ENCODE measurements around the gene F2. TPM values are rescaled to one million over a fixed set of nuclear protein-coding genes. Genes with fewer than 3 reads are reported as not detected.

F2 gene
- total RNA-seq, 1 experiment from 2014 or later = not detected

DNA sequence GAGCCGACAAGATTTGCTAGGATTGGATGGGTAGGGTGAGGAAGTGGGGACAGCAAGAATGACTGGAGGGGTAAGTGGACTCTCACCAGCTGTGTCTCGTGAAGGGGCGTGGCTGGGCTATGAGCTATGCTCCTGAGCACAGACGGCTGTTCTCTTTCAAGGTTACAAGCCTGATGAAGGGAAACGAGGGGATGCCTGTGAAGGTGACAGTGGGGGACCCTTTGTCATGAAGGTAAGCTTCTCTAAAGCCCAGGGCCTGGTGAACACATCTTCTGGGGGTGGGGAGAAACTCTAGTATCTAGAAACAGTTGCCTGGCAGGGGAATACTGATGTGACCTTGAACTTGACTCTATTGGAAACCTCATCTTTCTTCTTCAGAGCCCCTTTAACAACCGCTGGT lies 19.9 kb downstream of the F2 start:
- H3F3A ChIP-seq (ENCODE audit: low read length, unreplicated experiment) = no peaks in the 10 kb centered on the region
- ChIA-PET POLR2A (ENCODE audit: unreplicated experiment) (interaction anchor here (0.6 kb wide), 1 partner anchor 26 kb away, joined by 4 read pairs; no protein-coding TSS in a partner anchor), CTCF (no interaction called here)
- no peak for TF ChIP-seq EZH2phosphoT487 (IDR thresholded peaks at IDR 0.05; ENCODE audit: borderline replicate concordance, low read length)
- no peaks in the 10 kb centered on the region for H3K79me2 ChIP-seq (ENCODE audit: low read length)
- H3K4me1 ChIP-seq (ENCODE audit: insufficient read depth, low read length) = no peaks in the 10 kb centered on the region; the same call in none of the 2 replicates
- intact Hi-C loops (cut with micrococcal nuclease) = loop anchor here (5.0 kb wide), 1 partner anchor 37 kb away; the partner anchor contains the start of genes ARHGAP1 and ZNF408
- no peak for DNase-seq
- no peaks in the 10 kb centered on the region for H3K9me2 ChIP-seq (replicated peaks; ENCODE audit: low read length)
- no peak overlapping the region for H3K27ac ChIP-seq (ENCODE audit: low read length)
- no peaks in the 10 kb centered on the region for H3K27me3 ChIP-seq (ENCODE audit: low read length)
- H3K9me3 ChIP-seq (ENCODE audit: low read length) = no peaks in the 10 kb centered on the region
- H3K4me3 ChIP-seq (ENCODE audit: low read length) = no peak overlapping the region
- peaks cover 20% of the 10 kb centered on the region for H3K36me3 ChIP-seq (ENCODE audit: low read depth, low read length)
- ATAC-seq = no peak
- BruUV-seq (replicated peaks) = no TSS peak
- no peak overlapping the region for H3K9ac ChIP-seq (ENCODE audit: low read length)
- H3K4me2 ChIP-seq (ENCODE audit: low read length) = no peak overlapping the region
- H2AFZ ChIP-seq (ENCODE audit: low read length) = no peak overlapping the region
- no peaks in the 10 kb centered on the region for H4K20me1 ChIP-seq (ENCODE audit: low read length)

DNA sequence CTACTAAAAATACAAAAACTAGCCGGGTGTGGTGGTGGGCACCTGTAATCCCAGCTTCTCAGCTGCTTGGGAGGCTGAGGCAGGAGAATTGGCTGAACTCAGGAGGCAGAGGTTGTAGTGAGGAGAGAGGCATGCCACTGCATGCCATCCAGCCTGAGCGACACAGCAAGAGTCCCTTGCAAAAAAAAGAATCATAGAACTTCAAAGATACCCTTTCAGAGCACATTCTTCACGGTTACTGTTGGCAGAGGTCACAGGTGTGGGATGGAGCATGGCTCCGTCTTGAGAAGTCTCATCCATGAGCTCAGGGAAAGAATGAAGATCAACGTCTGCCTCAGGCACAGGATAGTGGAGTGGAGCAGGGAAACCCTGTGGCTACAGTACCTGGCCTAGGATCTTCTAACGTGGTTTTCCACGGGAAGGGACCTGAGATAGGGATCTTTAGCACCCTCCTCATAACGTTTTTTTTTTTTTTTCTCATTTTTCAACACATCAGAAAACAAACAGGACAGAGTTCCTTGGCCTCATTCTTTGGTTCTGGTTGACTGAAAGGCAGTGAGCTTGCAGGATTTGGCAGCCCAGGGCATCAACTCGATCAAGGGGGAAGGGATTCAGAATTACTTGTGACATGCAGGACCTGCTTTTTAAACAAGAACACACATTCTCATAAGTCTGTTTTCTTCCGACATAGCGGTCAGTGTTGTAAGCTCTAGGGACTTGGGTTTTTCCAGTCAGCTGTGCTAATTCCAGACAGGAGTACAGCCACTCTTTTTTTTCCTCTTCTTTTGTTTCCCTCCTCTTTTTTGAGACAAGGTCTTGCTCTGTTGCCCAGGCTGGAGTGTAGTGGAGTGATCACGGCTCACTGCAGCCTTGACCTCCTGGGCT lies 22.8 kb downstream of the F2 start:
- H3F3A ChIP-seq (ENCODE audit: low read length, unreplicated experiment) = no peaks in the 10 kb centered on the region
- no peaks in the 10 kb centered on the region for H3K79me2 ChIP-seq (ENCODE audit: low read length)
- no TSS peak for BruUV-seq (replicated peaks)
- ChIA-PET CTCF (no interaction called here), POLR2A (ENCODE audit: unreplicated experiment) (no interaction called here)
- no peaks in the 10 kb centered on the region; the same call in 1 of the 2 replicates for H3K4me1 ChIP-seq (ENCODE audit: insufficient read depth, low read length)
- no peak for DNase-seq
- ATAC-seq = no peak
- no peak overlapping the region for H3K4me3 ChIP-seq (ENCODE audit: low read length)
- intact Hi-C loops (cut with micrococcal nuclease) = no loop called here
- no peaks in the 10 kb centered on the region for H3K9me3 ChIP-seq (ENCODE audit: low read length)
- no peak overlapping the region for H3K4me2 ChIP-seq (ENCODE audit: low read length)
- no peaks in the 10 kb centered on the region for H3K27me3 ChIP-seq (ENCODE audit: low read length)
- no peak overlapping the region for H3K27ac ChIP-seq (ENCODE audit: low read length)
- TF ChIP-seq EZH2 (IDR thresholded peaks at IDR 0.05; ENCODE audit: low read length, unreplicated experiment) (no peak), EZH2phosphoT487 (IDR thresholded peaks at IDR 0.05; ENCODE audit: borderline replicate concordance, low read length) (no peak)
- TF ChIP-seq, protein P1, sequence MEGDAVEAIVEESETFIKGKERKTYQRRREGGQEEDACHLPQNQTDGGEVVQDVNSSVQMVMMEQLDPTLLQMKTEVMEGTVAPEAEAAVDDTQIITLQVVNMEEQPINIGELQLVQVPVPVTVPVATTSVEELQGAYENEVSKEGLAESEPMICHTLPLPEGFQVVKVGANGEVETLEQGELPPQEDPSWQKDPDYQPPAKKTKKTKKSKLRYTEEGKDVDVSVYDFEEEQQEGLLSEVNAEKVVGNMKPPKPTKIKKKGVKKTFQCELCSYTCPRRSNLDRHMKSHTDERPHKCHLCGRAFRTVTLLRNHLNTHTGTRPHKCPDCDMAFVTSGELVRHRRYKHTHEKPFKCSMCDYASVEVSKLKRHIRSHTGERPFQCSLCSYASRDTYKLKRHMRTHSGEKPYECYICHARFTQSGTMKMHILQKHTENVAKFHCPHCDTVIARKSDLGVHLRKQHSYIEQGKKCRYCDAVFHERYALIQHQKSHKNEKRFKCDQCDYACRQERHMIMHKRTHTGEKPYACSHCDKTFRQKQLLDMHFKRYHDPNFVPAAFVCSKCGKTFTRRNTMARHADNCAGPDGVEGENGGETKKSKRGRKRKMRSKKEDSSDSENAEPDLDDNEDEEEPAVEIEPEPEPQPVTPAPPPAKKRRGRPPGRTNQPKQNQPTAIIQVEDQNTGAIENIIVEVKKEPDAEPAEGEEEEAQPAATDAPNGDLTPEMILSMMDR (conservative IDR thresholded peaks at IDR 0.05; ENCODE audit: low read depth, low read length) = no peak
- H3K9ac ChIP-seq (ENCODE audit: low read length) = no peak overlapping the region
- H3K9me2 ChIP-seq (replicated peaks; ENCODE audit: low read length) = no peaks in the 10 kb centered on the region
- H3K36me3 ChIP-seq (ENCODE audit: low read depth, low read length) = peaks cover 46% of the 10 kb centered on the region
- no peaks in the 10 kb centered on the region for H4K20me1 ChIP-seq (ENCODE audit: low read length)
- no peak overlapping the region for H2AFZ ChIP-seq (ENCODE audit: low read length)

DNA sequence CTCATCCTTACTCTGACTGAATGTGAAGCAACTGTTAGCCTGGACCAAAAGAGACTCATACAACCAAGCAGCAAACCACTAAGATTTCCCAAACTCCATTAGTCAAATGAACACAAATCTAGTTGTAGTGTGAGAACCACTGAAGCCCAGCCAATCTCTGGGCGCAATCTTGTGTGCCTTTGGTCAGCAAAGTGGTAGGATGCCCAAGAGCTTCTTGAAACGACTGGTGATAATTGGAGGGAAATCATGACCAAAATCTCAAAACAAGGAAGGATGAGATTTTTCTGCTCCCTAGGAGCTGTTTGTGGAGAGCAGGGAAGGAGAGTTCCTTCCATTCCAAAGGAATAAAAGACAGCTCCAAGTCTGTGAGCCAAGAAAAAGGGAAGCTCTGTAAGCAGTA lies 24.0 kb downstream of the F2 start:
- DNase-seq = no peak
- Histone ChIP-seq H3F3A (ENCODE audit: low read length, unreplicated experiment) (no peaks in the 10 kb centered on the region), H2AFZ (ENCODE audit: low read length) (no peak overlapping the region), H3K27ac (ENCODE audit: low read length) (no peak overlapping the region), H4K20me1 (ENCODE audit: low read length) (no peaks in the 10 kb centered on the region), H3K4me3 (ENCODE audit: low read length) (no peak overlapping the region), H3K4me2 (ENCODE audit: low read length) (no peak overlapping the region), H3K9me3 (ENCODE audit: low read length) (no peaks in the 10 kb centered on the region), H3K79me2 (ENCODE audit: low read length) (no peaks in the 10 kb centered on the region), H3K4me1 (ENCODE audit: insufficient read depth, low read length) (no peaks in the 10 kb centered on the region), H3K36me3 (ENCODE audit: low read depth, low read length) (peaks cover 47% of the 10 kb centered on the region), H3K27me3 (ENCODE audit: low read length) (no peaks in the 10 kb centered on the region), H3K9ac (ENCODE audit: low read length) (no peak overlapping the region), H3K9me2 (replicated peaks; ENCODE audit: low read length) (no peaks in the 10 kb centered on the region)
- ChIA-PET POLR2A (ENCODE audit: unreplicated experiment) (no interaction called here), CTCF (no interaction called here)
- TF ChIP-seq EZH2 (IDR thresholded peaks at IDR 0.05; ENCODE audit: low read length, unreplicated experiment) (no peak), EZH2phosphoT487 (IDR thresholded peaks at IDR 0.05; ENCODE audit: borderline replicate concordance, low read length) (no peak)
- TF ChIP-seq, protein P1 (conservative IDR thresholded peaks at IDR 0.05; ENCODE audit: low read depth, low read length) = no peak
- intact Hi-C loops (cut with micrococcal nuclease) = no loop called here
- no TSS peak for BruUV-seq (replicated peaks)
- ATAC-seq = no peak

All from PC-3 (cell line).